Fibroblast of skin of right quadriceps (primary cell): ENCODE results near the gene DAAM2.

ENCODE experiments used
- DNase-seq: peaks from one replicate; pipeline ENCODE4 v3.0.0-alpha.2; 2013

The DAAM2 gene

DNA sequence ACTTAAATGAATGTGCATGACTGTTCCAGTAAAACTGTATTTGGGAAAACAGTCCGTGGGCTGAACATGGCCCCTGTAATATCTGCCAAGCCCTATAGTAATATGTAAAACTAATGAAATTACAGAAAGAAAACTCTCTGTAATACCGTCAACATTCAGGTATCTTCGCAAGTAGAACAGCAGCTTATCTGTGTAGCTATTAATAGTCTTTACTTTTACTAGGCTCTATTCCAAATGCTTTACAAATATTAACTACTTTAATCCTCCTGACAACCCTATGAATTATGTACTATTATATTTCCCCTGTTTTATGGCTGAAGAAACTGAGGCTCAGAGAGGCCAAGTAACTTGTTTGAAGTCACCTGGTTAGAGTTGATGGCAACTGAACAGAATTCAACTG lies 57.1 kb downstream of the DAAM2 start:
- no peak for DNase-seq

GRCh38 chr6:39849764-39850163 lies 57.6 kb downstream of the DAAM2 start:
- DNase-seq: peak; percentile 59

DNA sequence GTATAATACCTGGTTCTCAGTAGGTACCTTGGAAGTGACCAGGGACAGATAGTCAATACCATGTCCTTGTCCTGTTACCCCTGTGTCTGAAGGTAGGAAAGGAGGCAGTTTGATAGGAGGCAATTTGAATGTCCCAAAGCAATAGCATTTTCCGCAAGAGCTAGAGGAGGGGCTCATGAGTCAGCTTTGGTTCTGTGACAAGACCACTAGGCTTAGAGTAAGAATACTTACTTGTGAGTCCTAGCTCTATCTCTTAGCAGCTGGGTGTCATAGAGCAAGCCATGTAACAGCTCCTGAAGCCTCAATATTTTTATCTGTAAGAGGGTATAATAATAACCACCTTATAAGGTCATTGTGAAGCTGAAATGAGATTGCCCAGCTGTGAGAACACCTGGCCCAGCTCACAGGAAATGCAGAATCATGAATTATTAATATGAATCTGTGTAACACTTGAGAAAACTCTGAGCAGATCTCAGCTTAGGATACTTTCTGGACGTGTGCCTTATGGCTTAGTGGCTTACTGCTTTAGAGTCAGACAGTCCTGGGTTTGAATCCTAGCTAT lies 58.6 kb downstream of the DAAM2 start:
- DNase-seq: no peak

GRCh38 chr6:39851331-39851730 lies 59.2 kb downstream of the DAAM2 start:
- no peak for DNase-seq

DNA sequence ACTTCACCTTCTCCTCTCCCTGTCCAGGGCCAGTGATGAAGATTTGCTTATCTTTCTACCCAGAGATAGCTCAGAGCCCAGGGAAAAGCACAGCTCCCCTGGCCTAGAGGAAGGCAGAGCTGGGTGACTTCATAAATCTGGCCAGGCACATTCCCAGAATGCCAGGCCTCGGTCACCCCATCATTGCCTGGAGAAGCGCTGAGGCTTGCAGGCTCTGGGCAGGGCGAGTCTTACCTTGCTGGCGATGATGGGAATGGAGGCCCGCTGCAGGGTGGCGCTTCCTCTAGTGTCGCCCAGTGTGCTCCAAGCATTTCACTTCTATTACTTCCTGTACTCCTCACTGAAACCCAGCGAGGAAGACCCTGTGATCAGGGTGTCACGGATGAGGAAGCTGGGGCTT lies 60.1 kb downstream of the DAAM2 start:
- DNase-seq: no peak

GRCh38 chr6:39853604-39854003 lies 61.4 kb downstream of the DAAM2 start:
- DNase-seq: no peak

- peak; percentile 19 for DNase-seq
These were observed 63.3 kb downstream of the DAAM2 start for GRCh38 chr6:39855356-39855995.

DNA sequence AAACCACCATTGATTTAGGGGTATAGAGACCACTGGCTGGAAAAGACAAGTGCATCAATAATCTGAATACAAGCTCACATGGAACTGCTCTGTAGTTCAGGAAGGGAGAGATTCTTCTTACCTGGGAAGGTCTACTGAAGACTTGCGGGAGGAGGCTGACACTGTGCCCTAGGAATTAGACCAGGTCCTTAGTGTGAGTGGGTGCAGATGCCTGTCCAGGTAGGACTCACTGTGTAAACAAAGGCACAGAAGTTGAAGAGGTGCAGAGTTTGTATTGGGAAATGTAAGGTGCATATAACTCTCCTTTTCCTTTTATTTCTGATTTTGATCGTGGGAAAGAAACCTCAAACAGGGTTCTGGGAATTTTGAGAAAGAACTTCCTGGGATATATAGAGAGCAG lies 66.8 kb downstream of the DAAM2 start:
- no peak for DNase-seq

DNA sequence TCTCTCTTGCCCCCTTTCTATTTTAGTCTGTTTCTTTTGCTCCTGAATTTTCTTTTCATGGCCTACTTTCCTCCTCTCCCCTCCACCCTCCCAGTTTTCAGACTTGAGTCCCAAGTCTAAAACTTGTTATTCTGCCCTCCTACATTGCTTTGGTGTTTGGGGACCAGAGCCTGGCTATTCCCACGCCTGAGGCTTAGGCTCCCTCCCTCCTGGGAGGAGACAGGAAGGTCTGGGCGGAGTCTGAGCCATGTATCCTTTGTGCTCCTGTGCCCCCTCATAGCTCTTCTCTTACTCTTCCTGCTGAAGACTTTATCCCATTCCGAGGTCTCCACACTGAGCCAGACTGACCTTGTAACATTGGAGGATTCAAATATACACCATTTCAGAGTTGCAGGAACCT lies 69.5 kb downstream of the DAAM2 start:
- no peak for DNase-seq

DNA sequence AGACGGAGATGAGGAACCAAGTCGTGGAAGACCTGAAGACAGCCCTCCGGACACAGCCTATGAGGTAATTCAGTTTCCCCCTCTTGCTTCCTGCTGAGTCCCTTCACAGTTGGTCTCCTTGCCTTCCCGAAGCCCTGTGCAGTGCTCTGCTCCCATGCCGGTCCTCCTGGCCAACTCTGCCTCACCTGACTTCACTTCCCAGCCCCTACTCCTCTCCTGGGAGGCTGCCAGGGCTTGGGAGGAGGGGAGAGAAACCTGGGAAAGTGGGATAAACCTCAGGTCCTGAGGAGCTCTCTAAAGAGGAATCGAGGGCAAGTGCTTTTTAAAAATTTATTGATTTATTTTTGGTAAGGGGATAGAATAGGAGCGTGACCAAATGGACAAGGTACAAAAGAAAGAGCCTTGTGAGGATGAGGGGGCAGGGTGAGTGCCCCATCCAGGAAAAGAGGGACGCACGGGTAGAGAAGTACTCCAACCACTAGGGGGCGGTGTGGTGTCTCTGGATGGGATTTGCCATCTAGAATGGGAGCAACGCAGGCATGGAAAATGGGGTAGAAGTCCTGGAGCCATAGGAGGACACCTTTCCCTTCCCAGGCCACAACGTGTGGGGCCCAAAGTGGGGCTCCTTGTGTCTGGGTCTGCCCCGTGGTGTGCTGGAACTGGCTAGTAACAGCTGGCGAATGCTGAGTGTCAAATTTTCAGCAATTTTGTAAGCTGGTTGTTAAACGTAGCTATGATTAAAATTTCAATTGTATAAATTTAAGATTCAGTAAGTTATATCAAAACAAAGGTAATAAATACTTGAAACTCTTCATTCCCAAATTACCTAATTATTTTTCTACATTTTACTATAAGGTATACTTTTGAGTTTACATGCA lies 73.1 kb downstream of the DAAM2 start:
- DNase-seq: peak; percentile 49

- no peak for DNase-seq
These were observed 75.4 kb downstream of the DAAM2 start for GRCh38 chr6:39867592-39867991.

- DNase-seq: no peak
These were observed 78.8 kb downstream of the DAAM2 start for GRCh38 chr6:39870950-39871349.

GRCh38 chr6:39873439-39873838 lies 81.3 kb downstream of the DAAM2 start:
- DNase-seq: no peak

DNA sequence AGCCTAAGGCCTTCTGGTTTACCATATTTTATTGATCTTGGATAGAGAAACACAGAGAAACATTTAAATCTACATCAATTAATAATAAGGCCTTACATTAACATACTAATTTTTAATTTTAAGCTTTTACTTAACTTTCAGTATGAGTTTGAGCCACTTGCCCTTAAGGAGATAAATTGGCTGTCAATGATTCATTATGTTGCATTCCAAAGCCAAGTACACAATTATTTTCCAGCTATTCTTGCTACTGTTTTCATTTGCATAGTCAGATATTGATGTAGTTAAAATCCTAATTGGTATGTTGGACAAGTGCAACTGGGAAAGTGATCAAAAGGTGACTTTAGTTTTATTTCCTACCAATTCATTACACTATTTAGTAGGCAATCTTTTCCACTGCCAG lies 83.9 kb downstream of the DAAM2 start:
- no peak for DNase-seq

DNA sequence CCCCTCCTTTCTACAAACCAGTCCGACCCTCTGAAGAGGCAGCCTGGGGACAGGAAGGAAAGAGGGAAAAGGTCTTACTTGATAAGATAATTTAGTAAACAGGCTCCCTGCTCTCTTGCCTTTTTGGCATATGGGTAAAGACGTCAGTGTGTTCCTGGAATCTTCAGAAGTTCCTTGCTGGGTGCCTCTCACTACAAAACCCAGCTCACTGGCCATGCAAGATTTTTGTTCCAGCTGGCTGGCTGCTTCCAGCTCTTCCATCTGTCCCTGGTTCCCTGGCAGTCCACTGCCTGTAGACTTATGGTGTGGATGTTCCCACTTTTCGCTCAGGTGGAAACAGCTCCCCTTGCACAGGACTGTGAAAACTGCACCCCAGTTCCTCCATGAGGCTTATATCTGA lies 84.7 kb downstream of the DAAM2 start:
- DNase-seq: no peak

GRCh38 chr6:39879535-39879934 lies 87.4 kb downstream of the DAAM2 start:
- no peak for DNase-seq

- no peak for DNase-seq
These were observed 88.4 kb downstream of the DAAM2 start for GRCh38 chr6:39880594-39880993.

DNA sequence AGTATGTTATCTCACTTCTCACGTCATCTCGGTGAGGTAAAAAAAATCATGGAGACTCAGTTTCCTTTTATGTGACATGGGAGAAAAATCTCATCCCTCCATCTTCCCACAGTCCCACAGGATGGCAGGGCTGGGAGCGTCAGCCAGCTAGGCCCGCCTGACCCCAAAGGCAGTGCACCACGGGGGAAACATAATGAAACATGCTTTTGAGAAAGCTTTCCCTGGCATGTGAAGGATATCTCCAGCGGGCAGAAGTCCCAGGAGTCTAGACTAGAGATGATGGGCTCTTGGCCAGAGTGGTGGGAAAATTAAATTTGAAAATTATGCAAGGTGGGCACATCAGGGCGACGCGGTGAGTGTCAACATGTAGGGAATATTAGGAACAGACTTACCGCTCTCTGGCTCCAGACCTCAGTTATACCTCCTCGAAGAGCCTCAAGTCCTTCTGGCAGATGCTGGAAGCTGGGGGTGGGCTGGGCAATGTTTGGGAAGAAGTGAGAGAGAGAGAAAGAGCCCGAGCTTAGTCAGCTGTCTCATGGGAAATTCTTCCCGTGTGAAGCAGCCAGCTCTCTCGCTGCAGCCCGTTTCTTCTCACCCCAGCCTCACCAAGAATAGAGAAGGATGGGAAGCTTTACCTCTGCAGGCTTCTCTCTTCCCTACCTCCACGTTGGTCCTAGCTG lies 89.8 kb downstream of the DAAM2 start:
- DNase-seq: peak; percentile 94

DNA sequence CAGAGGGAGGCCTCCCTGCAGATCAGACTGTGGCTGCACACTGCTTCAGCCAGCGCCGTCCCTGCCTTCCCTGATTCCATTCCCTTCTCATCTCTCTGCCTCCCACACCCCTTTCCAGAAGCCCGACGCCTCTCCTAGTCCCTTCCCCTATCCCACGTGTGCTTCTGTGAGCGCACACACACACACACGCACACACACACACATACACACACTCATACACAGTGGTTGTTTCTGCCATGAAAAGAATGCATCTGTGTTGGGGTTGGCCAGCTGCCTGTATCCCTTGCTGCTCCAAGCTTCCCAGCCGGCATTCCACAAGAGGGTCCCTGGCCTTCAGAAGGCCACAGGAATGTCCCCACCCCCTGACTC lies 90.3 kb downstream of the DAAM2 start:
- DNase-seq: peak; percentile 99

DNA sequence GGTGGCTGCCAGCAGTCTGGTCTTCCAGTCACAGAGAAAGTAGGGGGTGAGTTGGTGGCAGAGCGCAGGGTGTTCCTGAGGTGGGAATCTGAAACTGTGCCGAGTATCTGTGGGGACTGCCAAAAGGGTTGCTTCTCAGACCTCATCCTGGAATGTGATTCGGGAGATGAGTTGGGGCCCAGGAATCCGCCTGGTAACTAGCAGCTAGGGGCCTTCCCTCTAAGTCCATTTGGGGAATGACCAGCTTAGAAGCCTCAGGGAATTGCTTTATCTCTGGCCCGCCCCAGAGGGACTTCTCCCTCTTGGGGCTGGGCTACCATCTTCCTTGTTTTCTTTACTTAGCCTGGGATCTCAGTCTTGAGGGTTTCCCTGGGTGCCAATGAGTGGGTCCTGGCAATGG lies 92.5 kb downstream of the DAAM2 start:
- DNase-seq: peak; percentile 55

- no peak for DNase-seq
These were observed 93.5 kb downstream of the DAAM2 start for GRCh38 chr6:39885691-39886090.

GRCh38 chr6:39886871-39887270 lies 94.7 kb downstream of the DAAM2 start:
- no peak for DNase-seq

DNA sequence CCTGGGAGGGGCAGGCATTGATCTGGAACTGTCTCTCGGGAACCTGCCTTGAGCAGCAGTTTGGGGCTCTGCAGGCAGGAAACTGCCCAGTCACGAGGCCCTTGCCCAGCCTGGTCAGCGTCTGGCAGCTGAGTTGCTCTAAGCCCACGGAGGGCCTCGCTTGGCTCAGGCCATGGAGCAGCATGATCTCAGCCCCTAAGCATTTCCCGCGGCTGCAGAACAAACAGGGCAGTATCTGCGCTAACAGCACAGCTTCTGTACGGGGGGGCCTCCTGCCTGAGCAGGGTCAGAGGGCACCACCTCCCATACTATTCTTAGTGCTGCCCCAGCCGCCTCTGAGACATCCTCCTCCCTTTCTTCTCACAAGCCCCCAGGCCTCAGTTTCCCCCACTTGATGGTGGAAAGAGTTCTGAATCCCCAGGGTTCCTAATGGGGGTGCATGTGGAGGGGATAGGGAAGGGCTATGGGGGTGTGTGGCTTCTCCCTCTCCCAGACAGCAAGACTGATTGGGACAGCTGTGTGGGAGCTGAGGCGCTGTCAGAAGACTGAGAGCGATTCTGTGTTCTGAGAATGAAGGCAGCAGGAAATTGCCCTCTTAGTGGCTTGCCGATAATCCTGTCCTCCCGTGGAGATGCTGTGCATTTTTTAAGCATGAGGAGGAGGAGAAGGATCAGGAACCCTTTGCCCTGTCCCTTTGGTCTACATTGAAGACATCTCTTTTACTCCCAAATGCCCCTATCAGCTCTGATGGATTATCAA lies 95.7 kb downstream of the DAAM2 start:
- DNase-seq: peak; percentile 72
